HAP-1 (cell line): ENCODE results near the gene SNX33.
A peak's percentile ranks its signal among the peaks of the same experiment; 100 is the strongest.
"Not testable (repeated sequence)": the region's sequence is repeated elsewhere in the genome, so short reads cannot be mapped to it uniquely, and the experiment has no call there.

Experiments
- DNase-seq, 2 experiments: peaks; one replicate each; pipeline ENCODE4 v3.0.0-alpha.2; 2016 to 2020; ENCODE audit warnings: low spot score in 2 of 2
- H3K27me3 ChIP-seq: fragments of 250-450 bp; sonication (Bioruptor Pico); 2 replicates; pipeline ENCODE4 v1.5.1; 2020; ENCODE audit warnings: low read depth, mild to moderate bottlenecking, moderate library complexity
- H3K36me3 ChIP-seq: fragments of 250-450 bp; sonication (Bioruptor Pico); replicated peaks from 2 replicates; pipeline ENCODE4 v1.5.1; 2020; ENCODE audit warnings: mild to moderate bottlenecking
- H3K4me1 ChIP-seq: fragments of 250-450 bp; sonication (Bioruptor Pico); 2 replicates; pipeline ENCODE4 v1.5.1; 2020; ENCODE audit warnings: mild to moderate bottlenecking
- H3K4me3 ChIP-seq: fragments of 250-450 bp; sonication (Bioruptor Pico); 2 replicates; pipeline ENCODE4 v1.5.1; 2020; ENCODE audit warnings: mild to moderate bottlenecking, moderate library complexity
- H3K9me3 ChIP-seq: fragments of 250-450 bp; sonication (Bioruptor Pico); 2 replicates; pipeline ENCODE4 v1.5.1; 2020; ENCODE audit warnings: mild to moderate bottlenecking, moderate library complexity
- in situ Hi-C: fragments of 300-500 bp; cut with MboI; formaldehyde crosslinking; loops from 3 replicates; pipeline ENCODE4 v1.14.3; 2020; ENCODE audit warnings: low sequenced_read_pairs, inconsistent platforms, mixed read lengths

Gene SNX33

GRCh38 chr15:75647370-75648155 is at the start of gene SNX33:
TSS of gene SNX33 (plus strand) at chr15:75647912. CDS start at chr15:75649103, 1,191 bp downstream.
- H3K4me1 ChIP-seq: peaks cover 30% of the 10 kb centered on the region
- H3K9me3 ChIP-seq: no peaks in the 10 kb centered on the region
- H3K27me3 ChIP-seq: no peaks in the 10 kb centered on the region
- peak; percentile 97 to 99 for DNase-seq
- in situ Hi-C loops: no loop called here
- peak within 1 kb of the TSS; percentile 90 for H3K4me3 ChIP-seq
- peaks cover 17% of the 10 kb centered on the region for H3K36me3 ChIP-seq

- in situ Hi-C loops: no loop called here
- Histone ChIP-seq H3K36me3 (peaks cover 42% of the 10 kb centered on the region), H3K4me3 (no peak overlapping the region), H3K9me3 (no peaks in the 10 kb centered on the region), H3K4me1 (no peaks in the 10 kb centered on the region), H3K27me3 (no peaks in the 10 kb centered on the region)
- DNase-seq: no peak
Observed at GRCh38 chr15:75598361-75598760, 49.4 kb upstream of the SNX33 start.

- Histone ChIP-seq H3K9me3 (no peaks in the 10 kb centered on the region), H3K27me3 (no peaks in the 10 kb centered on the region), H3K4me3 (no peak overlapping the region), H3K4me1 (no peaks in the 10 kb centered on the region), H3K36me3 (peaks cover 49% of the 10 kb centered on the region)
- in situ Hi-C loops: no loop called here
- DNase-seq: no peak
Observed at GRCh38 chr15:75599401-75599800, 48.3 kb upstream of the SNX33 start.

GRCh38 chr15:75606026-75606425 is 41.7 kb upstream of the SNX33 start:
- Histone ChIP-seq H3K9me3 (no peaks in the 10 kb centered on the region), H3K36me3 (peaks cover 67% of the 10 kb centered on the region), H3K4me3 (no peak overlapping the region), H3K27me3 (no peaks in the 10 kb centered on the region), H3K4me1 (no peaks in the 10 kb centered on the region)
- no peak for DNase-seq
- in situ Hi-C loops: no loop called here

GRCh38 chr15:75606711-75607699 is 40.7 kb upstream of the SNX33 start:
- Histone ChIP-seq H3K4me1 (no peaks in the 10 kb centered on the region), H3K27me3 (no peaks in the 10 kb centered on the region), H3K36me3 (peaks cover 65% of the 10 kb centered on the region), H3K4me3 (no peak overlapping the region), H3K9me3 (no peaks in the 10 kb centered on the region)
- in situ Hi-C loops: no loop called here
- DNase-seq: no peak

- in situ Hi-C loops: no loop called here
- Histone ChIP-seq H3K27me3 (no peaks in the 10 kb centered on the region), H3K36me3 (peaks cover 77% of the 10 kb centered on the region), H3K4me1 (no peaks in the 10 kb centered on the region), H3K9me3 (no peaks in the 10 kb centered on the region; the same call in 1 of the 2 replicates), H3K4me3 (no peak overlapping the region)
- no peak for DNase-seq
Observed at GRCh38 chr15:75616766-75617165, 30.9 kb upstream of the SNX33 start.

- Histone ChIP-seq H3K27me3 (no peaks in the 10 kb centered on the region), H3K36me3 (peaks cover 53% of the 10 kb centered on the region), H3K9me3 (no peaks in the 10 kb centered on the region), H3K4me1 (no peaks in the 10 kb centered on the region), H3K4me3 (no peak overlapping the region)
- DNase-seq: no peak
- in situ Hi-C loops: no loop called here
Observed at GRCh38 chr15:75620058-75620820, 27.5 kb upstream of the SNX33 start.

- Histone ChIP-seq H3K9me3 (no peaks in the 10 kb centered on the region), H3K4me3 (no peak overlapping the region), H3K27me3 (no peaks in the 10 kb centered on the region), H3K36me3 (peaks cover 48% of the 10 kb centered on the region), H3K4me1 (no peaks in the 10 kb centered on the region)
- no peak for DNase-seq
- in situ Hi-C loops: no loop called here
Observed at GRCh38 chr15:75620841-75621391, 26.8 kb upstream of the SNX33 start.

- Histone ChIP-seq H3K4me3 (no peak overlapping the region), H3K36me3 (peaks cover 32% of the 10 kb centered on the region), H3K27me3 (no peaks in the 10 kb centered on the region), H3K4me1 (peaks cover 8% of the 10 kb centered on the region), H3K9me3 (no peaks in the 10 kb centered on the region)
- in situ Hi-C loops: no loop called here
- DNase-seq: no peak
Observed at GRCh38 chr15:75622505-75622904, 25.2 kb upstream of the SNX33 start.

- peak within 1 kb of the TSS; percentile 99 for H3K4me3 ChIP-seq
- DNase-seq: peak; percentile 99 to 100
- in situ Hi-C loops: no loop called here
- no peaks in the 10 kb centered on the region for H3K9me3 ChIP-seq
- peaks cover 8% of the 10 kb centered on the region for H3K4me1 ChIP-seq
- peaks cover 6% of the 10 kb centered on the region; the same call in 1 of the 2 replicates for H3K36me3 ChIP-seq
- no peaks in the 10 kb centered on the region for H3K27me3 ChIP-seq
Observed at GRCh38 chr15:75625542-75626347, 22.0 kb upstream of the SNX33 start, which contains the start of gene SNUPN. TSS of gene SNUPN (minus strand) at chr15:75625725. CDS start at chr15:75621051, 4,674 bp downstream.

GRCh38 chr15:75631935-75632334 is 15.8 kb upstream of the SNX33 start:
- H3K27me3 ChIP-seq: no peaks in the 10 kb centered on the region
- no peak overlapping the region for H3K4me3 ChIP-seq
- in situ Hi-C loops: no loop called here
- DNase-seq: no peak
- H3K36me3 ChIP-seq: no peaks in the 10 kb centered on the region
- no peaks in the 10 kb centered on the region; the same call in 1 of the 2 replicates for H3K4me1 ChIP-seq
- H3K9me3 ChIP-seq: no peaks in the 10 kb centered on the region

GRCh38 chr15:75633922-75634321 is 13.8 kb upstream of the SNX33 start:
- in situ Hi-C loops, H3K4me1 ChIP-seq, H3K36me3 ChIP-seq: not testable (repeated sequence)

More at GRCh38 chr15:75633922-75634321, 13.8 kb upstream of the SNX33 start:
- not testable (repeated sequence) for H3K9me3 ChIP-seq, H3K4me3 ChIP-seq, DNase-seq, H3K27me3 ChIP-seq
